CD4-positive, alpha-beta T cell (primary cell): ENCODE results near the gene RELT. TPM values are rescaled to one million over a fixed set of nuclear protein-coding genes. Genes with fewer than 3 reads are reported as not detected.

Source experiments
- ATAC-seq: fragments of 200-7000 bp; cut with Tn5 transposase; one replicate; pipeline ENCODE4 v1.10.0; 2022; ENCODE audit warnings: mild to moderate bottlenecking; ENCODE audit not compliant: poor library complexity
- CTCF ChIA-PET: fragments of 350-600 bp; sonication (Branson Sonifier 250); formaldehyde crosslinking; loops from one replicate; lab custom pipeline; 2021; ENCODE audit warnings: antibody characterized with exemption, inconsistent platforms; lab: Charles Lee
- POLR2A ChIA-PET: fragments of 350-600 bp; sonication (Branson Sonifier 250); formaldehyde crosslinking; loops from one replicate; lab custom pipeline; 2021; ENCODE audit warnings: antibody characterized with exemption, inconsistent platforms; lab: Charles Lee
- DNase-seq, 14 experiments: peaks; one replicate each; pipeline ENCODE4 v3.0.0-alpha.2; 2013 to 2020; ENCODE audit warnings: mixed read lengths in 2 of 14
- H3K27ac ChIP-seq, 2 donors: one replicate each; pipeline versions ENCODE4 v1.5.1 to v1.7.0; 2013; ENCODE audit warnings: low read length in 2 of 2, low read depth in 1 of 2, mild to moderate bottlenecking in 1 of 2
- H3K27me3 ChIP-seq, 2 experiments: 1 replicate in 1 of 2; 2 replicates in 1 of 2; pipeline versions ENCODE4 v1.6.1 to v1.7.0; 2013; ENCODE audit warnings: low read length in 2 of 2, control low read depth in 1 of 2, mild to moderate bottlenecking in 1 of 2, moderate library complexity in 1 of 2; ENCODE audit not compliant: insufficient read depth in 2 of 2, control insufficient read depth in 1 of 2
- H3K36me3 ChIP-seq: one replicate; pipeline ENCODE4 v1.6.1; 2013; ENCODE audit warnings: low read length, control low read depth; ENCODE audit not compliant: insufficient read depth
- H3K4me1 ChIP-seq: one replicate; pipeline ENCODE4 v1.6.1; 2013; ENCODE audit warnings: low read length, control low read depth; ENCODE audit not compliant: insufficient read depth
- H3K4me3 ChIP-seq: one replicate; pipeline ENCODE4 v1.5.1; 2013; ENCODE audit warnings: mild to moderate bottlenecking, low read length, moderate library complexity
- H3K9me3 ChIP-seq, 2 experiments: 1 replicate in 1 of 2; 2 replicates in 1 of 2; pipeline versions ENCODE4 v1.6.1 to v1.7.0; 2013; ENCODE audit warnings: low read length in 2 of 2, mild to moderate bottlenecking in 2 of 2, control low read depth in 1 of 2, moderate library complexity in 1 of 2; ENCODE audit not compliant: control insufficient read depth in 1 of 2, insufficient read depth in 1 of 2
- H3K27ac Mint-ChIP-seq: one replicate; pipeline ENCODE4 v1.8.0; 2020; ENCODE audit warnings: mixed read lengths
- H3K27me3 Mint-ChIP-seq: one replicate; pipeline ENCODE4 v1.8.0; 2021; ENCODE audit warnings: mixed read lengths
- H3K36me3 Mint-ChIP-seq: one replicate; pipeline ENCODE4 v1.8.0; 2021; ENCODE audit warnings: low read depth, mixed read lengths
- H3K4me1 Mint-ChIP-seq: one replicate; pipeline ENCODE4 v1.8.0; 2021; ENCODE audit warnings: low read depth, mixed read lengths
- H3K4me3 Mint-ChIP-seq: one replicate; pipeline ENCODE4 v1.8.0; 2020; ENCODE audit warnings: mild to moderate bottlenecking, mixed read lengths
- H3K9me3 Mint-ChIP-seq: one replicate; pipeline ENCODE4 v1.8.0; 2020; ENCODE audit warnings: mixed read lengths
- intact Hi-C, 2 experiments: fragments of 100-400 bp; cut with DNase I in 1 of 2; cut with micrococcal nuclease in 1 of 2; formaldehyde crosslinking; loops; one replicate each; pipeline versions ENCODE4 v1.15.1 to v1.9.0; 2023 to 2025; cut with DNase I, micrococcal nuclease
- total RNA-seq, 174 experiments: library from RNA in 2 of 174; stranded (reverse) in 2 of 174; gene quantifications; one replicate each; pipeline ENCODE4 v1.2.3 and lab custom pipeline; 2021 to 2026
- TF ChIP-seq, protein P1 (sequence below): fragments of 200-600 bp; IDR thresholded peaks from one replicate; pipeline ENCODE4 v1.8.0; 2022; ENCODE audit warnings: antibody characterized with exemption, mild to moderate bottlenecking

RELT gene
- total RNA-seq, 2 experiments from 2014 or later: 107 to 114 TPM

DNA sequence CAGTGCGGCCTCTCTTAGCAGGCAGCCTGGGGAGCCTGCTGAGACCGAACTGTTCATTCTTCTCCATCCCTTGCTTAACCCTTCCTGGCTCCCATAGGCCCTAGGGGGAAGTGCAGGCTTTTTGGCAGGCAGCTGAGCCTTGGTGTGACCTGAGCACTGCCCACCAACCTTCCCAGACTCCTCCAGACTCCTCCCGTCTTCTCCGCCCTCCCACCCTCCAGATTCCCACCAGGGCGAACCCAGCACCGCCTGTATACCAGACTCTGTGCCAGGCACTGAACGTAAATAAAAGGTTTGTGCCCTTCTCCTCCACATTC is 7.9 kb downstream of the RELT start:
- H3K27me3 Mint-ChIP-seq: no peaks in the 10 kb centered on the region
- H3K9me3 ChIP-seq: no peaks in the 10 kb centered on the region
- no peak overlapping the region for H3K4me3 Mint-ChIP-seq
- DNase-seq (no peak), ATAC-seq (no peak)
- no peaks in the 10 kb centered on the region for H3K9me3 Mint-ChIP-seq
- intact Hi-C loops: no loop called here
- H3K4me1 ChIP-seq: peaks cover 99% of the 10 kb centered on the region
- H3K4me1 Mint-ChIP-seq: peaks cover 73% of the 10 kb centered on the region
- no peak overlapping the region for H3K27ac ChIP-seq
- POLR2A ChIA-PET: interaction anchor here (1.1 to 2.0 kb wide), 3 partner anchors 9 to 24 kb away, joined by 3 to 8 read pairs (median 4); no protein-coding TSS in a partner anchor
- CTCF ChIA-PET: no interaction called here
- H3K36me3 ChIP-seq: peaks cover 2% of the 10 kb centered on the region
- TF ChIP-seq, protein P1, sequence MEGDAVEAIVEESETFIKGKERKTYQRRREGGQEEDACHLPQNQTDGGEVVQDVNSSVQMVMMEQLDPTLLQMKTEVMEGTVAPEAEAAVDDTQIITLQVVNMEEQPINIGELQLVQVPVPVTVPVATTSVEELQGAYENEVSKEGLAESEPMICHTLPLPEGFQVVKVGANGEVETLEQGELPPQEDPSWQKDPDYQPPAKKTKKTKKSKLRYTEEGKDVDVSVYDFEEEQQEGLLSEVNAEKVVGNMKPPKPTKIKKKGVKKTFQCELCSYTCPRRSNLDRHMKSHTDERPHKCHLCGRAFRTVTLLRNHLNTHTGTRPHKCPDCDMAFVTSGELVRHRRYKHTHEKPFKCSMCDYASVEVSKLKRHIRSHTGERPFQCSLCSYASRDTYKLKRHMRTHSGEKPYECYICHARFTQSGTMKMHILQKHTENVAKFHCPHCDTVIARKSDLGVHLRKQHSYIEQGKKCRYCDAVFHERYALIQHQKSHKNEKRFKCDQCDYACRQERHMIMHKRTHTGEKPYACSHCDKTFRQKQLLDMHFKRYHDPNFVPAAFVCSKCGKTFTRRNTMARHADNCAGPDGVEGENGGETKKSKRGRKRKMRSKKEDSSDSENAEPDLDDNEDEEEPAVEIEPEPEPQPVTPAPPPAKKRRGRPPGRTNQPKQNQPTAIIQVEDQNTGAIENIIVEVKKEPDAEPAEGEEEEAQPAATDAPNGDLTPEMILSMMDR: no peak
- H3K27me3 ChIP-seq: no peaks in the 10 kb centered on the region
- no peak overlapping the region for H3K4me3 ChIP-seq
- no peaks in the 10 kb centered on the region for H3K36me3 Mint-ChIP-seq
- peak overlapping the region; percentile 80 for H3K27ac Mint-ChIP-seq

DNA sequence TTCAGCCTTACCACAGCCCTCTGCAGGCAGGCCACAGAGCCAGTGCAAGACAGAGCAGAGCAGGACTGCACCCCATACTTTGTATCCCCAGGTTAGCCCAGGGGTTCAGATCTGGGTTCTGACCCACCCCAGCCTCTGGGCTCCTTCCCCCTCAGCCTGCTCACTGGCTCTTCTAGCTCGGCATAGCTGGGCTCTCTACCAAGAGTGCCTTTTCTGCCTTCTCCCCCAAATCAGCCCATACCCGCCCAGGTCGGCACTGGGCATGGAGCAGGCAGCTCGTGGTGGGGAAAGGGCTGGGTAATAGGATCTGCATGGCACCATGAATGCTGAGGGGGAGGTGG is 8.3 kb downstream of the RELT start:
- no peak overlapping the region for H3K27ac ChIP-seq
- POLR2A ChIA-PET: interaction anchor here (0.9 to 2.0 kb wide), 4 partner anchors 9 to 24 kb away, joined by 3 to 8 read pairs (median 4); partner anchors contain the start of gene RELT
- H3K4me1 Mint-ChIP-seq: peaks cover 69% of the 10 kb centered on the region
- H3K36me3 ChIP-seq: peaks cover 4% of the 10 kb centered on the region
- intact Hi-C loops: no loop called here
- H3K27me3 ChIP-seq: no peaks in the 10 kb centered on the region
- TF ChIP-seq, protein P1: no peak
- no peaks in the 10 kb centered on the region for H3K36me3 Mint-ChIP-seq
- no peaks in the 10 kb centered on the region for H3K9me3 ChIP-seq
- CTCF ChIA-PET: interaction anchor here (1.4 kb wide), 1 partner anchor 33 kb away, joined by 11 read pairs; no protein-coding TSS in a partner anchor
- no peaks in the 10 kb centered on the region for H3K9me3 Mint-ChIP-seq
- no peak for ATAC-seq
- peak overlapping the region; percentile 63 for H3K4me3 Mint-ChIP-seq
- H3K4me3 ChIP-seq: no peak overlapping the region
- no peak for DNase-seq
- no peaks in the 10 kb centered on the region for H3K27me3 Mint-ChIP-seq
- peaks cover 99% of the 10 kb centered on the region for H3K4me1 ChIP-seq
- H3K27ac Mint-ChIP-seq: peak overlapping the region; percentile 80

GRCh38 chr11:73384872-73385689 is 8.9 kb downstream of the RELT start:
- ChIA-PET POLR2A (interaction anchor here (0.9 to 2.0 kb wide), 5 partner anchors 8 to 25 kb away, joined by 3 to 8 read pairs (median 4); partner anchors contain the start of gene RELT), CTCF (interaction anchor here (1.4 kb wide), 1 partner anchor 34 kb away, joined by 11 read pairs; no protein-coding TSS in a partner anchor)
- peaks cover 63% of the 10 kb centered on the region for H3K4me1 Mint-ChIP-seq
- Histone ChIP-seq H3K27ac (peak overlapping the region in 1 of 2 donors; percentile 45), H3K9me3 (no peaks in the 10 kb centered on the region), H3K27me3 (no peaks in the 10 kb centered on the region), H3K4me3 (no peak overlapping the region), H3K4me1 (peaks cover 94% of the 10 kb centered on the region), H3K36me3 (peaks cover 7% of the 10 kb centered on the region)
- ATAC-seq (peak; percentile 52), DNase-seq (peak in 5 of 14 experiments; percentile 22 to 72 (median 51))
- TF ChIP-seq, protein P1: no peak
- peaks cover 5% of the 10 kb centered on the region for H3K36me3 Mint-ChIP-seq
- no peaks in the 10 kb centered on the region for H3K27me3 Mint-ChIP-seq
- H3K27ac Mint-ChIP-seq: peak overlapping the region; percentile 80
- peak overlapping the region; percentile 63 for H3K4me3 Mint-ChIP-seq
- intact Hi-C loops: no loop called here
- H3K9me3 Mint-ChIP-seq: no peaks in the 10 kb centered on the region
